Breast epithelium (tissue), 4 donors: ENCODE measurements around the gene EN1. TPM values are rescaled to one million over a fixed set of nuclear protein-coding genes. Genes with fewer than 3 reads are reported as not detected.

Experiments
- DNase-seq, 2 donors: peaks; one replicate each; pipeline ENCODE4 v3.0.0-alpha.2; 2019; ENCODE audit warnings: low spot score in 2 of 2
- H3K27ac ChIP-seq, 2 donors: fragments of 200-600 bp; sonication (generic) in 1 of 2; one replicate each; pipeline ENCODE4 v1.5.1; 2016 to 2019; ENCODE audit warnings: mild to moderate bottlenecking in 1 of 2
- H3K27me3 ChIP-seq, 2 donors: fragments of 200-600 bp; sonication (generic) in 1 of 2; one replicate each; pipeline versions ENCODE4 v1.5.1 to v1.6.0; 2017 to 2019; ENCODE audit warnings: control low read depth in 1 of 2, mild to moderate bottlenecking in 1 of 2
- H3K36me3 ChIP-seq: fragments of 200-600 bp; one replicate; pipeline ENCODE4 v1.5.1; 2019
- H3K4me1 ChIP-seq, 2 donors: fragments of 200-600 bp; sonication (generic); one replicate each; pipeline ENCODE4 v1.5.1; 2016 to 2019; ENCODE audit warnings: control low read depth in 1 of 2
- H3K4me3 ChIP-seq, 3 donors: fragments of 200-600 bp; sonication (generic); 1 replicate in 2 of 3; 2 replicates in 1 of 3; pipeline ENCODE4 v1.5.1; 2016 to 2019; ENCODE audit warnings: mild to moderate bottlenecking in 3 of 3, moderate library complexity in 2 of 3
- H3K9me3 ChIP-seq, 2 donors: fragments of 200-600 bp; sonication (generic) in 1 of 2; one replicate each; pipeline ENCODE4 v1.5.1; 2016 to 2019; ENCODE audit warnings: control low read depth in 1 of 2
- POLR2A ChIP-seq: fragments of 450-650 bp; IDR thresholded peaks from one replicate; pipeline ENCODE4 v1.6.1; 2016; ENCODE audit warnings: antibody characterized with exemption, mild to moderate bottlenecking, moderate library complexity
- POLR2AphosphoS5 ChIP-seq, 3 donors: sonication (generic); formaldehyde crosslinking; IDR thresholded peaks; one replicate each; pipeline ENCODE4 v1.6.1; 2017; ENCODE audit warnings: antibody characterized with exemption in 3 of 3
- intact Hi-C: fragments of 100-400 bp; cut with DNase I; formaldehyde crosslinking; loops from one replicate; pipeline ENCODE4 v1.15.1; 2023; ENCODE audit warnings: low total_unique reads
- total RNA-seq, 3 donors: library from RNA; depleted of rRNA; stranded (reverse); fragments of >200 nt; gene quantifications; one replicate each; pipeline ENCODE4 v1.1.0, GENCODE V29; 2016
- TF ChIP-seq, protein P1 (sequence below), 3 donors: fragments of 450-650 bp; IDR thresholded peaks; one replicate each; pipeline ENCODE4 v1.5.1; 2016 to 2017; ENCODE audit warnings: antibody characterized with exemption in 3 of 3, mild to moderate bottlenecking in 3 of 3, moderate library complexity in 3 of 3

The EN1 gene
- total RNA-seq, 3 donors from 2014 or later = 0.29 to 6.4 (median 1.6) TPM

GRCh38 chr2:118833716-118834439 lies 13.6 kb downstream of the EN1 start:
- peaks cover 0 to 69% of the 10 kb centered on the region in 2 donors for H3K27me3 ChIP-seq
- no peak for DNase-seq
- TF ChIP-seq, protein P1, sequence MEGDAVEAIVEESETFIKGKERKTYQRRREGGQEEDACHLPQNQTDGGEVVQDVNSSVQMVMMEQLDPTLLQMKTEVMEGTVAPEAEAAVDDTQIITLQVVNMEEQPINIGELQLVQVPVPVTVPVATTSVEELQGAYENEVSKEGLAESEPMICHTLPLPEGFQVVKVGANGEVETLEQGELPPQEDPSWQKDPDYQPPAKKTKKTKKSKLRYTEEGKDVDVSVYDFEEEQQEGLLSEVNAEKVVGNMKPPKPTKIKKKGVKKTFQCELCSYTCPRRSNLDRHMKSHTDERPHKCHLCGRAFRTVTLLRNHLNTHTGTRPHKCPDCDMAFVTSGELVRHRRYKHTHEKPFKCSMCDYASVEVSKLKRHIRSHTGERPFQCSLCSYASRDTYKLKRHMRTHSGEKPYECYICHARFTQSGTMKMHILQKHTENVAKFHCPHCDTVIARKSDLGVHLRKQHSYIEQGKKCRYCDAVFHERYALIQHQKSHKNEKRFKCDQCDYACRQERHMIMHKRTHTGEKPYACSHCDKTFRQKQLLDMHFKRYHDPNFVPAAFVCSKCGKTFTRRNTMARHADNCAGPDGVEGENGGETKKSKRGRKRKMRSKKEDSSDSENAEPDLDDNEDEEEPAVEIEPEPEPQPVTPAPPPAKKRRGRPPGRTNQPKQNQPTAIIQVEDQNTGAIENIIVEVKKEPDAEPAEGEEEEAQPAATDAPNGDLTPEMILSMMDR (IDR thresholded peaks at IDR 0.05) = no peak
- no peak for TF ChIP-seq POLR2AphosphoS5 (IDR thresholded peaks at IDR 0.05)
- no peak overlapping the region for H3K4me3 ChIP-seq
- no peaks in the 10 kb centered on the region for H3K9me3 ChIP-seq
- H3K4me1 ChIP-seq = peaks cover 0 to 3% of the 10 kb centered on the region in 2 donors
- intact Hi-C loops = no loop called here
- H3K27ac ChIP-seq = no peak overlapping the region
- no peaks in the 10 kb centered on the region for H3K36me3 ChIP-seq

- no peaks in the 10 kb centered on the region for H3K36me3 ChIP-seq
- H3K9me3 ChIP-seq = no peaks in the 10 kb centered on the region
- H3K4me3 ChIP-seq = no peak overlapping the region
- intact Hi-C loops = no loop called here
- TF ChIP-seq, protein P1 (IDR thresholded peaks at IDR 0.05) = no peak
- TF ChIP-seq POLR2A = no peak
- no peak for TF ChIP-seq POLR2AphosphoS5 (IDR thresholded peaks at IDR 0.05)
- H3K27me3 ChIP-seq = peaks cover 0 to 61% of the 10 kb centered on the region in 2 donors
- no peak for DNase-seq
- peaks cover 0 to 3% of the 10 kb centered on the region in 2 donors for H3K4me1 ChIP-seq
- no peak overlapping the region for H3K27ac ChIP-seq
Observed at GRCh38 chr2:118832791-118833715, 14.4 kb downstream of the EN1 start.

- no peak overlapping the region for H3K4me3 ChIP-seq
Observed at GRCh38 chr2:118832071-118832790, 15.2 kb downstream of the EN1 start.

GRCh38 chr2:118830881-118831280 lies 16.6 kb downstream of the EN1 start:
- no peak overlapping the region for H3K4me3 ChIP-seq
- H3K27me3 ChIP-seq = peaks cover 0 to 39% of the 10 kb centered on the region in 2 donors
- no peaks in the 10 kb centered on the region for H3K36me3 ChIP-seq
- H3K27ac ChIP-seq = no peak overlapping the region
- H3K4me1 ChIP-seq = peaks cover 0 to 3% of the 10 kb centered on the region in 2 donors
- TF ChIP-seq, protein P1 (IDR thresholded peaks at IDR 0.05) = no peak
- no peak for TF ChIP-seq POLR2A
- TF ChIP-seq POLR2AphosphoS5 (IDR thresholded peaks at IDR 0.05) = no peak
- intact Hi-C loops = no loop called here
- no peaks in the 10 kb centered on the region for H3K9me3 ChIP-seq
- DNase-seq = no peak

More at GRCh38 chr2:118832071-118832790, 15.2 kb downstream of the EN1 start:
- H3K36me3 ChIP-seq = no peaks in the 10 kb centered on the region
- peaks cover 0 to 52% of the 10 kb centered on the region in 2 donors for H3K27me3 ChIP-seq
- H3K27ac ChIP-seq = no peak overlapping the region
- no peak for TF ChIP-seq POLR2A
- intact Hi-C loops = no loop called here
- H3K9me3 ChIP-seq = no peaks in the 10 kb centered on the region
- H3K4me1 ChIP-seq = peaks cover 0 to 3% of the 10 kb centered on the region in 2 donors
- DNase-seq = no peak

DNA sequence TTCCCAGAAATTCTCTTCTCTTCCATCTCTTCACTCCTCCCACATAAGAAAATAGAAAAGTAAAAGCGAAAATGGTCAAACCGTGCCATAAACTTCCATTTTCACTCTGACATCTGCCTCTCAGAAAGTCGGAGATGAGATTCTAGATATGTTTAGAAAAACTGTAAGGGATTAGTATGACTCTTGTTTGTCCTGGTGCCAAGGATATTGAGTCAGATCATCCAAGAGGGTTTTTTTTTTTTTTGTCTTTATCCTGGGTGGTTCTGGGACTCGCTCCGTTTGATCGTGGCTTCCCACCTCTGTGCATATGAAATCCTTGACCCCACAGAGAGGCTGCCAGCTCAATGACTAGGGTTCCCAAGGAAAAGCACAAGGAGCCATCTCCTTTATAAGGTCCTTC lies 17.3 kb downstream of the EN1 start:
- H3K27me3 ChIP-seq = peaks cover 0 to 31% of the 10 kb centered on the region in 2 donors

More for the DNA sequence above, 17.3 kb downstream of the EN1 start:
- Histone ChIP-seq H3K4me3 (no peak overlapping the region), H3K9me3 (no peaks in the 10 kb centered on the region), H3K4me1 (peaks cover 0 to under 1% of the 10 kb centered on the region in 2 donors), H3K36me3 (no peaks in the 10 kb centered on the region), H3K27ac (no peak overlapping the region)
- TF ChIP-seq POLR2A = no peak
- TF ChIP-seq POLR2AphosphoS5 (IDR thresholded peaks at IDR 0.05) = no peak
- TF ChIP-seq, protein P1 (IDR thresholded peaks at IDR 0.05) = no peak
- no peak for DNase-seq
- intact Hi-C loops = no loop called here
